Measurements from ENCODE around the gene C1orf174.

DNA sequence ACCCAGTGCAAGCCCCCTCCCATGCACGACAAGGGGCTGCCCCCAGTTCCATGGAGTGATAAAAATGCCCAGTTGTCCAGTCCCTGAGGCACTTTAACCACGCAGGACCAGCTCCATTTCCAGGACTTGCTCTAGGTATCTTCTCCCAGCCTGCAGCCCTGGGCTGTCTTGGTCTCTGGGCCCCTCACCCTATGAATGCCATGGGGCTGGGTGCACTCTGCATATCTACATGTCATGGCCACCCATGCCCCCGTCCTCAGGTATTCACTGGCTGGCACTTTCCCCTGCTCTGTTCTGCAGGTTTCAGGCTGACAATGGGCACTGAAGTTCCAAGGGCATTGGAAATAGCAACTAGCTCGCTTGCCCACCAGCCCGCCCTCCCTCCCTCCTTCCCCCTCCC lies 19.6 kb upstream of the C1orf174 start:
- TF ChIP-seq, protein P1, sequence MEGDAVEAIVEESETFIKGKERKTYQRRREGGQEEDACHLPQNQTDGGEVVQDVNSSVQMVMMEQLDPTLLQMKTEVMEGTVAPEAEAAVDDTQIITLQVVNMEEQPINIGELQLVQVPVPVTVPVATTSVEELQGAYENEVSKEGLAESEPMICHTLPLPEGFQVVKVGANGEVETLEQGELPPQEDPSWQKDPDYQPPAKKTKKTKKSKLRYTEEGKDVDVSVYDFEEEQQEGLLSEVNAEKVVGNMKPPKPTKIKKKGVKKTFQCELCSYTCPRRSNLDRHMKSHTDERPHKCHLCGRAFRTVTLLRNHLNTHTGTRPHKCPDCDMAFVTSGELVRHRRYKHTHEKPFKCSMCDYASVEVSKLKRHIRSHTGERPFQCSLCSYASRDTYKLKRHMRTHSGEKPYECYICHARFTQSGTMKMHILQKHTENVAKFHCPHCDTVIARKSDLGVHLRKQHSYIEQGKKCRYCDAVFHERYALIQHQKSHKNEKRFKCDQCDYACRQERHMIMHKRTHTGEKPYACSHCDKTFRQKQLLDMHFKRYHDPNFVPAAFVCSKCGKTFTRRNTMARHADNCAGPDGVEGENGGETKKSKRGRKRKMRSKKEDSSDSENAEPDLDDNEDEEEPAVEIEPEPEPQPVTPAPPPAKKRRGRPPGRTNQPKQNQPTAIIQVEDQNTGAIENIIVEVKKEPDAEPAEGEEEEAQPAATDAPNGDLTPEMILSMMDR (IDR thresholded peaks at IDR 0.05) = no peak
- TF ChIP-seq EZH2 (IDR thresholded peaks at IDR 0.05) (no peak), EZH2phosphoT487 (IDR thresholded peaks at IDR 0.05) (no peak)
